Measurements from ENCODE around the gene MAF.

The MAF gene

DNA sequence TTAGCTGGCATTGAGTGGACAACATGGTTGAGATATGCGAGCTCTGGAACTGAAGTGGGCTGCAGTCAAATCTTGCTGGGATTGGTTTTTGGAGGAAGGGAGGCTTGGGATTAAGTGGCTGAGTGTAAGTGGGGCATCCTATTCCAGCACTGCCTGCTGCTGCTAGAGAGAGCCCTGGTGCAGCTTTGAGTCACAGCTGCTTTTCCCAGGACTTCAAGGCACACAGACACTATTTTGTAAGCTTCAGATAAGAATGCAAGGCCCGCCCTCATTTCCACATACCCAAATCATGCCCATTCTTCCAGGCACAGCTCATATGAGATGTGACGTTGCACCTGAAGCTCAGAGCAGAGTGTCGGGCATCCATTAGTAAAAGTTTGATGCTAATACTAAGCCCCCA, 10.2 kb upstream of the MAF start:
- H3K36me3 ChIP-seq (ENCODE audit: control insufficient read depth in 1 of 2, insufficient read depth in 2 of 2, low read length in 2 of 2), result no peaks in the 10 kb centered on the region
- no peak overlapping the region for H3K4me3 ChIP-seq (ENCODE audit: low read depth in 1 of 2, low read length in 2 of 2)
- no peaks in the 10 kb centered on the region for H3K9me3 ChIP-seq (ENCODE audit: control insufficient read depth in 1 of 2, low read length in 2 of 2)
- no peak overlapping the region for H3K27ac ChIP-seq (ENCODE audit: low read length)
- H3K27me3 ChIP-seq (ENCODE audit: low read depth, low read length), result no peaks in the 10 kb centered on the region
- peaks cover 0 to 8% of the 10 kb centered on the region in 2 donors for H3K4me1 ChIP-seq (ENCODE audit: control insufficient read depth in 1 of 2, insufficient read depth in 2 of 2, low read length in 2 of 2)

DNA sequence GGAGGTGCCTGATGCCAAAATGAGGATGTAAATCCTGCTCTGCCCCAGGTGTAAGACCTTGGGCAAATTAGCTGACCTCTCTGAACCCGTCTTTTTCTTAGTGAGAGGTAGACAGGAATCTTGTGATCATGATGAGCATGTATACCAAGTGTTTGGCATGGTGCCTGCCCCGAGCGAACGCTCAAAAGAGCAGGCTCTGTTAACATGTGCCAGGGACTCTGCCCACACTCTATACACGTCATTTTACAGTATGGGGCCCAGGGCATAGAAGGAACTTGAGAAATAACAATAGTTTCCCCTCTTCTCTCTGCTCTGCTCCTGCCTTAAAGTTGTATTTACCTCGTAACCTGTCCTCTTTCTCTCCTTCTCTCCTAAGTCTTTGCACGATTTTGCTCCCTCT, 9.3 kb upstream of the MAF start:
- Histone ChIP-seq H3K27me3 (ENCODE audit: low read depth, low read length) (no peaks in the 10 kb centered on the region), H3K4me3 (ENCODE audit: low read depth in 1 of 2, low read length in 2 of 2) (no peak overlapping the region), H3K27ac (ENCODE audit: low read length) (no peak overlapping the region), H3K9me3 (ENCODE audit: control insufficient read depth in 1 of 2, low read length in 2 of 2) (no peaks in the 10 kb centered on the region), H3K4me1 (ENCODE audit: control insufficient read depth in 1 of 2, insufficient read depth in 2 of 2, low read length in 2 of 2) (peaks cover 0 to 8% of the 10 kb centered on the region in 2 donors), H3K36me3 (ENCODE audit: control insufficient read depth in 1 of 2, insufficient read depth in 2 of 2, low read length in 2 of 2) (no peaks in the 10 kb centered on the region)

DNA sequence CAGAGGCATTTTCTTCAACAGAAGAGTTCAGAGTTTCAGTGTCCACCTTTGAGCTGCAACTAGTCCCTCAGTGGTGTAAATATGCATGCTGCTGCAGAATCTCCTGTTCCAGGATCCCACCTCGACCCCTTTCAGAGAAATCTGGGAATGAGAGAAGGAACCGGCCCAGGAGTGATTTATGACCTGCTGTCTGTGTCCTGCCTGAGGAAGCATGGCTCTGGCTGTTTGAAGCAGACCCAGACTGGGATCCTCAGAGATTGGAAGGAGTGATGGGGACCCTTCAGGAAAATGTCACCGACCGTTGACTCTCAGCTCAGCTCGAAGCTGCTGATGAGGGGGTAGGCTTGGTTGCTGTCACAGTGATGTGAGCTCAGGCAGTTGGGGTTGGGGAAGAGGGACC, 8.4 kb upstream of the MAF start:
- peaks cover 0 to 8% of the 10 kb centered on the region in 2 donors for H3K4me1 ChIP-seq (ENCODE audit: control insufficient read depth in 1 of 2, insufficient read depth in 2 of 2, low read length in 2 of 2)

DNA sequence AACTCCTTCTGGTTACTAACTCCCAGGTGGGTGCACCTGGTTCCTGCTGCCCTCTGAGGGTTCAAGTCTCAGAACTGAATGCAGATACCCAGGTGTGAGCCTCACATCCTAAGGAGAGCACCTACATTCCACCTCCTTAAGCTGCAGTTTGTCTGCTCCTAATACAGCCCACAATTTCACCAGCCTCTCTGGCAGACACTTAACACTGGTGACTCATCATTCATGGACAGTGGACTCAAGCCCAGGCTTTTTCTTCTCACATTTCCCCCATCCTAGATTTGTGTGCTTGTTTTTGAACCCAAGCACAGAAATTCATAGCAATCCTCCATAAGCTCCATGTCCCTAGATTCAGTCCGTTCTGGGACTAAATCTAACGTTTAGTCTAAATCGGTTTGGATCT, 7.0 kb upstream of the MAF start:
- peaks cover 0 to 10% of the 10 kb centered on the region in 2 donors for H3K4me1 ChIP-seq (ENCODE audit: control insufficient read depth in 1 of 2, insufficient read depth in 2 of 2, low read length in 2 of 2)
- no peaks in the 10 kb centered on the region for H3K27me3 ChIP-seq (ENCODE audit: low read depth, low read length)
- no peaks in the 10 kb centered on the region for H3K36me3 ChIP-seq (ENCODE audit: control insufficient read depth in 1 of 2, insufficient read depth in 2 of 2, low read length in 2 of 2)
- no peak overlapping the region for H3K27ac ChIP-seq (ENCODE audit: low read length)
- no peaks in the 10 kb centered on the region for H3K9me3 ChIP-seq (ENCODE audit: control insufficient read depth in 1 of 2, low read length in 2 of 2)
- H3K4me3 ChIP-seq (ENCODE audit: low read depth in 1 of 2, low read length in 2 of 2), result no peak overlapping the region

More for the DNA sequence above, 8.4 kb upstream of the MAF start:
- H3K36me3 ChIP-seq (ENCODE audit: control insufficient read depth in 1 of 2, insufficient read depth in 2 of 2, low read length in 2 of 2), result no peaks in the 10 kb centered on the region
- no peak overlapping the region for H3K27ac ChIP-seq (ENCODE audit: low read length)
- no peaks in the 10 kb centered on the region for H3K9me3 ChIP-seq (ENCODE audit: control insufficient read depth in 1 of 2, low read length in 2 of 2)
- H3K4me3 ChIP-seq (ENCODE audit: low read depth in 1 of 2, low read length in 2 of 2), result no peak overlapping the region
- no peaks in the 10 kb centered on the region for H3K27me3 ChIP-seq (ENCODE audit: low read depth, low read length)

DNA sequence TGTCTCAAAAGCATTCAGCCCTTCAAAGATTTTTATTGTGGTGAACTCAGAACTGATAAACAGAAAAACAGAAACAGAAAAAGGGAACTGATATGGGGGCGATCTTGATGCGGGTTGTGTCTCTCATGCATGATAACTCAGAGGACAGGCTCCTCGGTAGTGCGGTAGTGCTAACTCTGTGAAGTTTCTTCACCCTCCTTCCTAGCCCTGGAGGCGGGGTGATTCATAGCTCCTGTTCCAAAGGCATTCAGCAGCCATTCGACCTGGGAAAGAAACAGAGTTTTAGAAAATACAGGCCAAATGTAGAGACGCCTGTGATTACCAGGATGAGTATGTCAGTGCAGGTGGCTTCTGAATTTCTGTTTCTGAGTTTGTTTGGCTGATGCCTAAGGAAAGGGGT, 5.5 kb upstream of the MAF start:
- H3K27me3 ChIP-seq (ENCODE audit: low read depth, low read length), result no peaks in the 10 kb centered on the region
- H3K9me3 ChIP-seq (ENCODE audit: control insufficient read depth in 1 of 2, low read length in 2 of 2), result no peaks in the 10 kb centered on the region
- H3K27ac ChIP-seq (ENCODE audit: low read length), result no peak overlapping the region
- H3K36me3 ChIP-seq (ENCODE audit: control insufficient read depth in 1 of 2, insufficient read depth in 2 of 2, low read length in 2 of 2), result no peaks in the 10 kb centered on the region
- peaks cover 6 to 21% of the 10 kb centered on the region in 2 donors for H3K4me1 ChIP-seq (ENCODE audit: control insufficient read depth in 1 of 2, insufficient read depth in 2 of 2, low read length in 2 of 2)
- H3K4me3 ChIP-seq (ENCODE audit: low read depth in 1 of 2, low read length in 2 of 2), result no peak overlapping the region

DNA sequence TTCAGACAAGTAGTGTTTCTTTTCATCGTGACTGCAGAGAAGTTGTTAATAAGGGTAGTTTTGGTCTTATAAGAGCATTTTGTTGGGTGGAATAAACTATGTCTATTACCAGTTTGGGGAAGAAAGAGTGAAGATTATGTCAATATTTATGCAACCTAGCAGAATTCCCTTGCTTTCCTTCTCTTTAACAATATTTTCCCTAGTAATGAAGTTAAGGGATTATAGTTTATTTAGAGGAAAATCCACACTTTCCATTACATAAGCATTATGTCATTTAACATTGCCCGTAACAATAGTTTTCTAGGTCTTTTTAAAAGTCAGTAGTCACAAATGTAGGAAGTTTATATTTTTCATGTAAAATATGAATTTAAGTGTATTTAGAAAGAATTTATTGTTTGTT, 2.5 kb upstream of the MAF start:
- H3K36me3 ChIP-seq (ENCODE audit: control insufficient read depth in 1 of 2, insufficient read depth in 2 of 2, low read length in 2 of 2), result no peaks in the 10 kb centered on the region
- H3K27me3 ChIP-seq (ENCODE audit: low read depth, low read length), result no peaks in the 10 kb centered on the region
- H3K4me1 ChIP-seq (ENCODE audit: control insufficient read depth in 1 of 2, insufficient read depth in 2 of 2, low read length in 2 of 2), result peaks cover 6 to 24% of the 10 kb centered on the region in 2 donors
- H3K9me3 ChIP-seq (ENCODE audit: control insufficient read depth in 1 of 2, low read length in 2 of 2), result no peaks in the 10 kb centered on the region
- H3K4me3 ChIP-seq (ENCODE audit: low read depth in 1 of 2, low read length in 2 of 2), result peak overlapping the region; percentile 87 to 89
- H3K27ac ChIP-seq (ENCODE audit: low read length), result peak overlapping the region; percentile 92

DNA sequence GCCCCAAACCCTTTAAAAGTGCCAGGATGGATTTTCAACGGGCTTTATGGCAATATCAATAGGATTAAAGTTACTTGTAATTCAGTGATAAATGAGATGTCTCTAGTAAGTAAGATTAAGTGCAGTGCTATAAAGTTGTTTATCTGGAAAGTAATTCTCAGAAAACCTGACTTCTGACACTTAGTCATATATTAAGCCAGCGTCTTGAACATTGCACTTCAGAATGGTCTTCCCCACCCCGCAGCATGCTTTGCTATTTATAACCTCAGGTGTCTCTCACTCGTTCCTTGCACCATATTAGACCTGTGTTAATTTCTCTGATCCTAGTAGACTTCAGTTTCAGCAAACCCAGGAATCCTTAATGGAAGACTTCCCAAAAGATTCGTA, 2.1 kb upstream of the MAF start:
- no peaks in the 10 kb centered on the region for H3K36me3 ChIP-seq (ENCODE audit: control insufficient read depth in 1 of 2, insufficient read depth in 2 of 2, low read length in 2 of 2)
- H3K9me3 ChIP-seq (ENCODE audit: control insufficient read depth in 1 of 2, low read length in 2 of 2), result no peaks in the 10 kb centered on the region
- peak overlapping the region; percentile 92 for H3K27ac ChIP-seq (ENCODE audit: low read length)
- H3K4me3 ChIP-seq (ENCODE audit: low read depth in 1 of 2, low read length in 2 of 2), result peak overlapping the region; percentile 87 to 89
- no peaks in the 10 kb centered on the region for H3K27me3 ChIP-seq (ENCODE audit: low read depth, low read length)
- H3K4me1 ChIP-seq (ENCODE audit: control insufficient read depth in 1 of 2, insufficient read depth in 2 of 2, low read length in 2 of 2), result peaks cover 6 to 20% of the 10 kb centered on the region in 2 donors

DNA sequence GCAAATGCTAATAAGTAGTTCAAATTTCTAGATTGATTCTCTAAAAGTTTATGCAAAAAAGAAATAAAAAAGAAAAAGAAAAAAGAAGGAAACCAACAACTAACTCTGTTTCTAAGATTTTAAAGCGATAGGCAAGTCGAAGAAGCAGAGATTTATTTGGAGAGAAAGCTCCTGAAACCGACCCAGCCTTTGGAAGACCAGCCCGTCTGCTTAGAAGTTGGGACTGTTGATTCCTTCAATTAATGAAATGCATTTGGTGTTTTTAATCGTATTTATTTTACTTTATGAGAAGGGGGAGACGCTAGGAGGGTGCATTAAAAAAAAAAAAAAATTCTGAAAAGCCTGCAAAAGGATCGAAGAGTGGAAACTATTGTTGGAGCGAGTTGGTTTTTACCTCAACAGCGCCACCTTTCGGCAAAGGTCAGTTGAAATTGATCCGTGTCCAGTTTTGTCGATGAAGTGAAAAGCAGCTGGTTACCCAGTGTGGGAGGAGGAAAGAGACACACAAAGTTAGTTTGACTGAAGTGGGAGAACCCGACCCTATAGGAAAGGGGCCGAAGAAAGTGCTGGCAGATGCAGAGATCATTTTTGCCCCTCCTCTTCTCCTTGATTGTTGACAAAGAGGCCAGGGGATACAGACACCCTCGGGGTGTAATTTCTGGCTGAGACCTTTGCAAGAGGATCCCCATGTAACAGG, 1.5 kb upstream of the MAF start:
- Histone ChIP-seq H3K4me3 (ENCODE audit: low read depth in 1 of 2, low read length in 2 of 2) (peak overlapping the region; percentile 87 to 89), H3K9me3 (ENCODE audit: control insufficient read depth in 1 of 2, low read length in 2 of 2) (no peaks in the 10 kb centered on the region), H3K4me1 (ENCODE audit: control insufficient read depth in 1 of 2, insufficient read depth in 2 of 2, low read length in 2 of 2) (peaks cover 6 to 17% of the 10 kb centered on the region in 2 donors), H3K27me3 (ENCODE audit: low read depth, low read length) (no peaks in the 10 kb centered on the region), H3K27ac (ENCODE audit: low read length) (peak overlapping the region; percentile 92), H3K36me3 (ENCODE audit: control insufficient read depth in 1 of 2, insufficient read depth in 2 of 2, low read length in 2 of 2) (no peaks in the 10 kb centered on the region)

DNA sequence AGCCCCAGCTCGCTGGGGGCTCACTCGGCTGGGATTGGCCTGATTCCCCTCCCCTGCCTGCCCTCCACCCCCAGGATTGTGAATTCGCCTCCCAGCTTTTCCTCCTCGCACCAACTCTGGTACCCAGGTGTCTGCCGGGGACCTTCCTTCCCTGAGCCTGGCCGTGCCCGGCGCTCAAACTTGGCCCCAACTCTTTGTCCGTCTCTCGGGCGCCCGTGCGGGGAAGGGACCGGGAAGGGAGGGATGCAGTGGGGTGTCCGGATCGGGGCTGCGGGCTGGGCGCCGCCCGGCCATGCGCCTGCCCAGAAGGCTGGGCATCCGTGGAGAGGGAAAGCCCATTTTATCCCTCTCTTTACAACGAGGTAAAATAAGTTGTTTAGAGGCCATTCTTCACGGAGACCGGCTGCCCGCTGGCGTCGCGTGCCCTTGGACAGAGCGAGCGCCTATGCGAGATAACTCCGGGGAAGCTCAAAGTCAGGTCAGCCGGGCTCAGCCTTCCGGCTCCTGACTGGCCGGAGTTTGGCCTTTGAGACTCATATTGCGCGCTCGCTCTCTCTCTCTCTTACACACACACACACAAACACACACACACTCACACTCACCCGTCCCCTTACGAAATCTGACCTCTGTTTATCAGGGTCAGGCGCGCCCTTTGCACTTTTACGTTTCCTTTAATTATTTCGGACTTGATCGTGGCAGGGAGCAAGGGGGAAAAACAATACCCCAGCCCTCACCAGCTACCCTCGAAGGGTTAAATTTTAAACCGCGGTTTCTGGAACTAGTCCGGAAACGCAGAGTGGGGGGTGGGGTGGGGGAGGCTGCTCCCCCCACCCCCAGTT, 774 bp upstream of the MAF start:
- no peaks in the 10 kb centered on the region for H3K9me3 ChIP-seq (ENCODE audit: control insufficient read depth in 1 of 2, low read length in 2 of 2)
- peak overlapping the region; percentile 92 for H3K27ac ChIP-seq (ENCODE audit: low read length)

DNA sequence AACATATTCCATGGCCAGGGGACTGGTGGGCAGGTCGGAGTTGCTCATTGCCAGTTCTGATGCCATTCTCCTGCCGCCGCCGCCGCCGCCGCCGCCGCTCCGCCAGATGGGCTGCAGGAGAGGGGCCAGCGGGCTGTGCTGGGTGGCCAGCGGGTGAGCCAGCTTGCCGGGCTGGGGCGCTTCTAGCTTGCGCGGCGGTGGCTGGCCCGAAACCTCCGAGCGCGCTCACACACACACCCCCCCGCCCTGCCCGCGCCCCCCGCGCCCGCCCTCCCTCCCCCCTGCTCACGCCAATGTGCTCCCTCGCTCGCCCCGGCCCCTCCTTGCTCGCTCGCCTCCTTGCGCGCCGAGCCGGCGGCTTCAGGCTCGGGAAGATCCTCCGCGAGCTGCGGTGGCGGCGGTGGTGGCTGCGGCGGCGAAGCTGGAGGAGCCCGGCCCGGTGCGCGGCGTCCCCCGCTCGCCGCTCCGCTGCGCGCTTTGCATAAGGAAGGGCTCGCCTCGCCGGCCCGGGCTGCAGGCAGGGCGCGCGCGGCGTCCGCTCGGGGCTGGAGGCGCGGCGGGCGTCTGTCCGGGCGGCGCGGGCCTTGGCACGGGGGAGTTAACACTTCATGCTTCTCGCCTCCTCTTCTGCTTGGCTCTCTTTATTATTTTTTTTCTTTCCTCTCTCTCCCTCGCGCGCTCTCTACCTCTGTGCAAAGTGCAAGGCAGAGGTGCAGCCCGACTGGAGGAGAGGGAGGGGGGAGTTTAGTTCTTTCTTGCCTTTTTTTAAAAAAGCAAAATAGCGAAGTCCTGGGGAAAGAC, 500 bp downstream of the MAF start:
- H3K36me3 ChIP-seq (ENCODE audit: control insufficient read depth in 1 of 2, insufficient read depth in 2 of 2, low read length in 2 of 2), result peaks cover 0 to 3% of the 10 kb centered on the region in 2 donors
- no peaks in the 10 kb centered on the region for H3K9me3 ChIP-seq (ENCODE audit: control insufficient read depth in 1 of 2, low read length in 2 of 2)
- peak overlapping the region; percentile 87 to 89 for H3K4me3 ChIP-seq (ENCODE audit: low read depth in 1 of 2, low read length in 2 of 2)
- H3K4me1 ChIP-seq (ENCODE audit: control insufficient read depth in 1 of 2, insufficient read depth in 2 of 2, low read length in 2 of 2), result peaks cover 6 to 17% of the 10 kb centered on the region in 2 donors
- peak overlapping the region; percentile 92 for H3K27ac ChIP-seq (ENCODE audit: low read length)
- no peaks in the 10 kb centered on the region for H3K27me3 ChIP-seq (ENCODE audit: low read depth, low read length)

More for the DNA sequence above, 774 bp upstream of the MAF start:
- Histone ChIP-seq H3K4me1 (ENCODE audit: control insufficient read depth in 1 of 2, insufficient read depth in 2 of 2, low read length in 2 of 2) (peaks cover 6 to 17% of the 10 kb centered on the region in 2 donors), H3K36me3 (ENCODE audit: control insufficient read depth in 1 of 2, insufficient read depth in 2 of 2, low read length in 2 of 2) (no peaks in the 10 kb centered on the region), H3K27me3 (ENCODE audit: low read depth, low read length) (no peaks in the 10 kb centered on the region), H3K4me3 (ENCODE audit: low read depth in 1 of 2, low read length in 2 of 2) (peak overlapping the region; percentile 87 to 89)

DNA sequence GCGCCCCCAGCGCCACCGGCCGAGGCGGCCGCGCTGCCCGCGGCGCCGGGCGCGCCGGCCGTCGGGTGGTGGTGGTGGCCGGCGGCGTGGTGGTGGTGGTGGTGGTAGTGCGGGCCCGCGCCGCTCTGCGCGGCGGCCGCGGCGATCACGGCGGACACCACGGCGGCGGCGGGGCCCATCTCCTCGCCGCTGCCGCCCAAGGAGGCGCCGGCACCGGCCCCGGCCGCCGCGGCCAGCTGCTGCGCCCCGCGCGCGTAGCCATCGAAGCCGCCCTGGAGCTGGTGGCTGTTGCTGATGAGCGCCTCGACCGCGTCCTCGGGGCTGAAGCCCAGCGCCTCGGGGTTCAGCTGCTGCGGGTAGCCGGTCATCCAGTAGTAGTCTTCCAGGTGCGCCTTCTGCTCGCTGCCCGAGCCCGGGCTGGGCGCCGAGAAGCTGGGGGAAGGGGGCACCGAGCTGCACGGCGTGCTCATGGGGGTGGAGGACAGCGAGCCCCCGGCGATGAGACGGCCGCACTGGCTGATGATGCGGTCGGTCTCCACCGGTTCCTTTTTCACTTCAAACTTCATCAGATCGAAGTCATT, 1.2 kb downstream of the MAF start:
- Histone ChIP-seq H3K27ac (ENCODE audit: low read length) (peak overlapping the region; percentile 60), H3K36me3 (ENCODE audit: control insufficient read depth in 1 of 2, insufficient read depth in 2 of 2, low read length in 2 of 2) (peaks cover 0 to 3% of the 10 kb centered on the region in 2 donors), H3K4me1 (ENCODE audit: control insufficient read depth in 1 of 2, insufficient read depth in 2 of 2, low read length in 2 of 2) (peaks cover 6 to 17% of the 10 kb centered on the region in 2 donors), H3K9me3 (ENCODE audit: control insufficient read depth in 1 of 2, low read length in 2 of 2) (no peaks in the 10 kb centered on the region), H3K4me3 (ENCODE audit: low read depth in 1 of 2, low read length in 2 of 2) (peak overlapping the region; percentile 69 to 89), H3K27me3 (ENCODE audit: low read depth, low read length) (no peaks in the 10 kb centered on the region)

Data from muscle layer of duodenum (tissue), 2 donors.